Spleen (tissue), 7 donors: ENCODE measurements around the gene NRDC.

Experiments used
- POLR2AphosphoS5 ChIP-seq, 3 donors: sonication (generic); formaldehyde crosslinking; IDR thresholded peaks; one replicate each; pipeline ENCODE4 v1.5.1; 2017; ENCODE audit warnings: antibody characterized with exemption in 3 of 3
- TF ChIP-seq, protein P1 (sequence below), 11 experiments: fragments of 200-600 bp in 7 of 11; fragments of 450-650 bp in 4 of 11; sonication (generic) in 4 of 11; IDR thresholded peaks in 8 of 11; conservative IDR thresholded peaks in 3 of 11; 1 replicate in 7 of 11; 2 replicates in 4 of 11; pipeline versions ENCODE4 v1.4.0 to v1.8.0; 2016 to 2021; ENCODE audit warnings: antibody characterized with exemption in 11 of 11, inconsistent platforms in 4 of 11, mild to moderate bottlenecking in 1 of 11
- donor health status: DM: no; HTN: no; CAD: no; lungs with moderate emphysema.
- donor health status: DM: no; HTN: no; CAD: no.
- donor health status: DM: no; HTN: no; CAD: no.

DNA sequence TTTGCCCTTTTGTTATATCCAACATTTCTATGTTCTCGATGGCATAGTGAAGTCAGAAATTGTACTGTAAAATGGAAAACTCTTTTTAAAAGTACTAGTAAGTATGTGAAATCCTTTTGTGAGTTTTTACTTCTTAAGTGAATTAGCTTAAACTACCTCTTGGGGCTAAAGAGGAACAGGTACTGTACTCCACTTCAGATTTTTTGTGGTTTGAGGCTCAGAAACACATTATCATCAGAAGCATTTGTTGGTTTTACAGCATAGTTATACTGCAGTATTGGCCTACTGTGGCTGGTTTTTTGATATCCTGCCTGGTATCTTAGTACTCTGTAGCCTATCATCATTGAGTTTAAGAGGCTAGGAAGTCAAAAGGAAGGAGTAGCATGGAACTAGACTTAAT, 117.2 kb downstream of the NRDC start:
- TF ChIP-seq, protein P1, sequence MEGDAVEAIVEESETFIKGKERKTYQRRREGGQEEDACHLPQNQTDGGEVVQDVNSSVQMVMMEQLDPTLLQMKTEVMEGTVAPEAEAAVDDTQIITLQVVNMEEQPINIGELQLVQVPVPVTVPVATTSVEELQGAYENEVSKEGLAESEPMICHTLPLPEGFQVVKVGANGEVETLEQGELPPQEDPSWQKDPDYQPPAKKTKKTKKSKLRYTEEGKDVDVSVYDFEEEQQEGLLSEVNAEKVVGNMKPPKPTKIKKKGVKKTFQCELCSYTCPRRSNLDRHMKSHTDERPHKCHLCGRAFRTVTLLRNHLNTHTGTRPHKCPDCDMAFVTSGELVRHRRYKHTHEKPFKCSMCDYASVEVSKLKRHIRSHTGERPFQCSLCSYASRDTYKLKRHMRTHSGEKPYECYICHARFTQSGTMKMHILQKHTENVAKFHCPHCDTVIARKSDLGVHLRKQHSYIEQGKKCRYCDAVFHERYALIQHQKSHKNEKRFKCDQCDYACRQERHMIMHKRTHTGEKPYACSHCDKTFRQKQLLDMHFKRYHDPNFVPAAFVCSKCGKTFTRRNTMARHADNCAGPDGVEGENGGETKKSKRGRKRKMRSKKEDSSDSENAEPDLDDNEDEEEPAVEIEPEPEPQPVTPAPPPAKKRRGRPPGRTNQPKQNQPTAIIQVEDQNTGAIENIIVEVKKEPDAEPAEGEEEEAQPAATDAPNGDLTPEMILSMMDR (IDR thresholded peaks at IDR 0.05 in 8 of 11, conservative IDR thresholded peaks at IDR 0.05 in 3 of 11) = no peak
- no peak for TF ChIP-seq POLR2AphosphoS5 (IDR thresholded peaks at IDR 0.05)
